ENCODE measurements around the gene ERFL. TPM values are rescaled to one million over a fixed set of nuclear protein-coding genes. Genes with fewer than 3 reads are reported as not detected.

The ERFL gene
- total RNA-seq, 1 experiment from 2014 or later, result not detected

DNA sequence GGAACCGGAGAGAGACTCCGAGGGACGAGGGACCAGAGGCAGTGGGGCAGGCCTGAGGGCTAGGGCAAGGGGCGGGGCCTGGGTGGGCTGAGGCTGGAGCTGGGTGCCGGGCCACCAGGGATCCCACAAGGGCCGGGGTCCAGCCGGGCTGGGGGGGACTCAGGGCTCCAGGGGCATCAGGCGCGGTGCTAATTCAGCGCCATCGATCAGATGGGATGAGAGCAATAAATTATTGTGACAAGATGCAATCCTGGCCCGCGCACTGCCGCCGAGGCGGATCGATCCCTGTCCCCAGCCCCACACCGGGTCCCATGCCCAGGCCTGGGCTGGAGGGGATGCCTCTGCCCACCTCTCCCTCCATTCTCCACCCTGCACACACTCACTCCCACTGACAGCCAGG, 5.7 kb downstream of the ERFL start:
- H3K27ac Mint-ChIP-seq (ENCODE audit: low read depth, unreplicated experiment), result no peak overlapping the region
- H3K4me1 Mint-ChIP-seq (ENCODE audit: insufficient read depth, unreplicated experiment), result peaks cover 5% of the 10 kb centered on the region
- BruUV-seq (replicated peaks), result no TSS peak
- TF ChIP-seq, protein P1, sequence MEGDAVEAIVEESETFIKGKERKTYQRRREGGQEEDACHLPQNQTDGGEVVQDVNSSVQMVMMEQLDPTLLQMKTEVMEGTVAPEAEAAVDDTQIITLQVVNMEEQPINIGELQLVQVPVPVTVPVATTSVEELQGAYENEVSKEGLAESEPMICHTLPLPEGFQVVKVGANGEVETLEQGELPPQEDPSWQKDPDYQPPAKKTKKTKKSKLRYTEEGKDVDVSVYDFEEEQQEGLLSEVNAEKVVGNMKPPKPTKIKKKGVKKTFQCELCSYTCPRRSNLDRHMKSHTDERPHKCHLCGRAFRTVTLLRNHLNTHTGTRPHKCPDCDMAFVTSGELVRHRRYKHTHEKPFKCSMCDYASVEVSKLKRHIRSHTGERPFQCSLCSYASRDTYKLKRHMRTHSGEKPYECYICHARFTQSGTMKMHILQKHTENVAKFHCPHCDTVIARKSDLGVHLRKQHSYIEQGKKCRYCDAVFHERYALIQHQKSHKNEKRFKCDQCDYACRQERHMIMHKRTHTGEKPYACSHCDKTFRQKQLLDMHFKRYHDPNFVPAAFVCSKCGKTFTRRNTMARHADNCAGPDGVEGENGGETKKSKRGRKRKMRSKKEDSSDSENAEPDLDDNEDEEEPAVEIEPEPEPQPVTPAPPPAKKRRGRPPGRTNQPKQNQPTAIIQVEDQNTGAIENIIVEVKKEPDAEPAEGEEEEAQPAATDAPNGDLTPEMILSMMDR (IDR thresholded peaks at IDR 0.05; ENCODE audit: unreplicated experiment), result no peak
- H3K9me3 Mint-ChIP-seq (ENCODE audit: unreplicated experiment), result no peaks in the 10 kb centered on the region
- DNase-seq (ENCODE audit: unreplicated experiment), result no peak
- POLR2A ChIA-PET, result no interaction called here
- no peaks in the 10 kb centered on the region for H3K36me3 Mint-ChIP-seq (ENCODE audit: insufficient read depth, unreplicated experiment)
- intact Hi-C loops (cut with micrococcal nuclease), result no loop called here
- H3K27me3 Mint-ChIP-seq (ENCODE audit: insufficient read depth, unreplicated experiment), result peaks cover 31% of the 10 kb centered on the region
- no peak overlapping the region for H3K4me3 Mint-ChIP-seq (ENCODE audit: unreplicated experiment)
- CTCF ChIA-PET, result no interaction called here

DNA sequence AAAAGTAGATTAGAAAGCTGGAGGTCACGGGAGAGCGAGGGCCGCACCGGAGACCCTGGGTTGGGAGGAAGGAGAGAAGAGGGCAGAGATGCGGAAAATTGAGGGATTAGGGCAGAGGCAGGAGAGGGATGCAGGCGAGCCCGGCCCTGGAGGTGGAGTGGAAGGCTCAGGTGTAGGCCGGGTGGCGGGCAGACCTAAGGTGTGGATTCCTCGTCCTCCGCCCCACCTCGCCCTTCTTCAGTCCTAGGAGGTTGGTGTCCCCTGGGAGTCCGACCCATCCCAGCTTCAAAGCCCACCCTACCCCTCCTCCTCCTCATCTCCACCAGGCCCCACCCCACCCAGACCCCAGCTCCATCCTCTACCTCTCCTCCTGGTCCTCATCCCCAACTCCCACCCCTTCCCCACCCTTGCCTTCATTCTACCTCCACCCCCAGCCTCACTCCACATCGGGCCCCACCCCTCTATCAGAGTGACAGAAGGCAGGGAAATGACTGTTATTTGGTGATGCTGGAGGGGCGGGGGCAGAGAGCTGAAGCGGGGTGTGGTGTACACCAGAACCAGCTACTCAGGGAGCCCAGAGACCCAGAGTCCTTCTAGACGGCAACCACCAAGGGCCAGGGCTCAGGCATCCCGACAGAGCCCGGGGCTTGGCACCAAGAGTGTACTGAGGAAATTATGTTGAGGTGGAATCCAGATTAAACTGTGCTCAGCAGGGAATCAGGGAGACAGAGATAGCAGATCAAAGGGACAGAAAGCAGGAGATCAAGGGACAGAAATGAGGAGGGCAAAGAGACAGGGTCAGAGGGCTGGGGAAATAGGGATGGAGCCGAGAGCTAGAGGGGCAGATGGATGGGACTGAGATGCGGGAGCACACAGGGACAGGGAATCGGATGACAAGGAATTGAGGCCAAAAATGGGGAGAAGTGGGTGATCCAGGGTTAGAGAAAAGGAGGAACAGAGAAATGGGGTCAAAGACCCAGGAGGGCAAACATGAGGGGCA, 6.4 kb downstream of the ERFL start:
- no peak overlapping the region for H3K4me3 Mint-ChIP-seq (ENCODE audit: unreplicated experiment)
- no peaks in the 10 kb centered on the region for H3K9me3 Mint-ChIP-seq (ENCODE audit: unreplicated experiment)
- intact Hi-C loops (cut with micrococcal nuclease), result no loop called here
- ChIA-PET CTCF (interaction anchor here (0.7 kb wide), 1 partner anchor 35 kb away, joined by 3 read pairs; no protein-coding TSS in a partner anchor), POLR2A (no interaction called here)
- peaks cover 5% of the 10 kb centered on the region for H3K4me1 Mint-ChIP-seq (ENCODE audit: insufficient read depth, unreplicated experiment)
- no peaks in the 10 kb centered on the region for H3K36me3 Mint-ChIP-seq (ENCODE audit: insufficient read depth, unreplicated experiment)
- no peak overlapping the region for H3K27ac Mint-ChIP-seq (ENCODE audit: low read depth, unreplicated experiment)
- TF ChIP-seq, protein P1 (IDR thresholded peaks at IDR 0.05; ENCODE audit: unreplicated experiment), result no peak
- BruUV-seq (replicated peaks), result no TSS peak
- peaks cover 31% of the 10 kb centered on the region for H3K27me3 Mint-ChIP-seq (ENCODE audit: insufficient read depth, unreplicated experiment)
- no peak for DNase-seq (ENCODE audit: unreplicated experiment)

DNA sequence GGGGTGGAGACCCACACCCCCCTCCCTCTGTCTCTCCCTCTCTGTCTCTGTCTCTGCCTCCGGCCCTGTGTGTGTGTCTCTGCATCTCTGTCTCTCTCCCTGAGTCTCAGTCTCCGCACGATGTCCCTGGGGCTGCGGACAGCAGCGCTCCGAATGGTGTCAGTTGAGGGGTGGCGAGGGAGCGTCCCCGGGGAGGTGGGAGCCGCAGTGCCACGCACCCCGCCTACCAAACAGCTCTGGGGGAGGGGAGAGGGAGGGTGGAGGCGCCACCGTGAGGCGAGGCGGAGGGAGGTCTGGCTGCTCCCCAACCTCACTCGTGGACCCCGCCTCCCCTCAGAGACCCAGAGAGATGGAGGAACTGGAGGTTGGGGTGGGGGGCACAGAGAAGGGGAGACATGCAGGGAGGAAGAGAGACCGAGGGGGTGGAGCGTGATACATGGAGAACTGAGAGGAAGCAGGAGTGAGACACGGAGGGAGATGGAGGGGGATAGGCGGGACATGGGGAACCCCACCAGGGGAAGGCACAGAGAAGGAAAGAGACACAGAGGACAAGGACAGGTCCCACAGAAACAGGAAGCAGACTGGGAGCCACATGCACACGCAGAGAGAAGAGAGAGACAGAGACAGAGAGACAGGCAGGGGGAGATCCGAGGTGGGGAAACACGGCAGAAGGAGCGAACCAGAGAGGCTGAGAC, 7.2 kb downstream of the ERFL start:
- CTCF ChIA-PET, result interaction anchor here (0.7 kb wide), 1 partner anchor 34 kb away, joined by 3 read pairs; no protein-coding TSS in a partner anchor
- no TSS peak for BruUV-seq (replicated peaks)
- no peak for DNase-seq (ENCODE audit: unreplicated experiment)
- intact Hi-C loops (cut with micrococcal nuclease), result no loop called here
- no peak overlapping the region for H3K4me3 Mint-ChIP-seq (ENCODE audit: unreplicated experiment)
- H3K27me3 Mint-ChIP-seq (ENCODE audit: insufficient read depth, unreplicated experiment), result peaks cover 31% of the 10 kb centered on the region
- H3K36me3 Mint-ChIP-seq (ENCODE audit: insufficient read depth, unreplicated experiment), result no peaks in the 10 kb centered on the region
- POLR2A ChIA-PET, result no interaction called here
- no peak overlapping the region for H3K27ac Mint-ChIP-seq (ENCODE audit: low read depth, unreplicated experiment)
- H3K4me1 Mint-ChIP-seq (ENCODE audit: insufficient read depth, unreplicated experiment), result peaks cover 5% of the 10 kb centered on the region
- no peaks in the 10 kb centered on the region for H3K9me3 Mint-ChIP-seq (ENCODE audit: unreplicated experiment)
- TF ChIP-seq, protein P1 (IDR thresholded peaks at IDR 0.05; ENCODE audit: unreplicated experiment), result no peak
